PC-3 (cell line): Measurements from ENCODE around the gene TRAK1.

Experiments used
- EZH2 ChIP-seq: fragments of 300-600 bp; sonication (generic); IDR thresholded peaks from one replicate; pipeline ENCODE4 v1.6.1; 2017; ENCODE audit warnings: antibody characterized with exemption, mild to moderate bottlenecking, low read length; ENCODE audit not compliant: unreplicated experiment
- EZH2phosphoT487 ChIP-seq: fragments of 300-600 bp; sonication (generic); IDR thresholded peaks from 2 replicates; pipeline ENCODE4 v1.6.1; 2018; ENCODE audit warnings: mild to moderate bottlenecking, antibody characterized with exemption, low read length, borderline replicate concordance
- TF ChIP-seq, protein P1 (sequence below): fragments of 300-600 bp; sonication (generic); conservative IDR thresholded peaks from 2 replicates; pipeline ENCODE4 v1.5.1; 2017; ENCODE audit warnings: antibody characterized with exemption, low read depth, mild to moderate bottlenecking, low read length

DNA sequence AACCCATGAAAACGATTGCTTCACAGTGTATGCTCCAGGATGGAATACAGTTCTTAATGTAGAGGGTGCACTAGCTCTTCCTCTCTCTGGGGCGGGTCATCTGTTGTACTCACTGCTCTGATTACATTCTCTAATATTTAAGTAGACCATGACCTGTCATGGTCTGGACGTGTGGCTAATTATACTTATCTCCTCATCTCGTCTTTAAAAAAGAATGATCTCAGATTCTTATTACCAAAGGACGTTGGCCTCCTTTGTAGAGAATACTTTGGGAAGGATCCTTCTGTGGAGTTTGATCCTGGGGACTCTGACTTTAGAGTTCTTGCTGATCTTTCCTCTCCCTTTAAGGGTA, 48.4 kb upstream of the TRAK1 start:
- TF ChIP-seq, protein P1, sequence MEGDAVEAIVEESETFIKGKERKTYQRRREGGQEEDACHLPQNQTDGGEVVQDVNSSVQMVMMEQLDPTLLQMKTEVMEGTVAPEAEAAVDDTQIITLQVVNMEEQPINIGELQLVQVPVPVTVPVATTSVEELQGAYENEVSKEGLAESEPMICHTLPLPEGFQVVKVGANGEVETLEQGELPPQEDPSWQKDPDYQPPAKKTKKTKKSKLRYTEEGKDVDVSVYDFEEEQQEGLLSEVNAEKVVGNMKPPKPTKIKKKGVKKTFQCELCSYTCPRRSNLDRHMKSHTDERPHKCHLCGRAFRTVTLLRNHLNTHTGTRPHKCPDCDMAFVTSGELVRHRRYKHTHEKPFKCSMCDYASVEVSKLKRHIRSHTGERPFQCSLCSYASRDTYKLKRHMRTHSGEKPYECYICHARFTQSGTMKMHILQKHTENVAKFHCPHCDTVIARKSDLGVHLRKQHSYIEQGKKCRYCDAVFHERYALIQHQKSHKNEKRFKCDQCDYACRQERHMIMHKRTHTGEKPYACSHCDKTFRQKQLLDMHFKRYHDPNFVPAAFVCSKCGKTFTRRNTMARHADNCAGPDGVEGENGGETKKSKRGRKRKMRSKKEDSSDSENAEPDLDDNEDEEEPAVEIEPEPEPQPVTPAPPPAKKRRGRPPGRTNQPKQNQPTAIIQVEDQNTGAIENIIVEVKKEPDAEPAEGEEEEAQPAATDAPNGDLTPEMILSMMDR: no peak
- TF ChIP-seq EZH2phosphoT487: no peak
- TF ChIP-seq EZH2: no peak
